ENCODE measurements around the gene SYK.
"Not testable (repeated sequence)": the region's sequence is repeated elsewhere in the genome, so short reads cannot be mapped to it uniquely, and the experiment has no call there.

SYK gene

DNA sequence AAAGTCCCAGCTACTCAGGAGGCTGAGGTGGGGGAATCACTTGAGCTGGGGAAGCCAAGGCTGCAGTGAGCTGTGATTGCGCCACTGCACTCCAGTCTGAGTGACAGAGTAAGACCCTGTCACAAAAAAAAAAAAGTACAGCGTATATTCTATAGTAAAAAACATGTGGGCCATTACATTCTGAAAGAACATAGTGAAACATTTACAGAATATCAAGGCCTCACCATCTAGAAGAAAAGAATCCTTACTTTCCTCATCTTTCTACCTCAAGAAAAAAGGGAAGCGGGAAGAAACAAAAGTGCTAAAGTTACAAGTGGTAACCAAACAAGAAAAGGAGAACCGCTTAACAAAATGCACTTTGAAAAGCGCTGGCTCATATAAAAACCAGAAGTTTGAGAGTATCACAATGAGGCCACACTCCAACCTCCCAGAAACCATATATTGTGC is 5.7 kb upstream of the SYK start:
- no peak for DNase-seq (ENCODE audit: low read depth)

DNA sequence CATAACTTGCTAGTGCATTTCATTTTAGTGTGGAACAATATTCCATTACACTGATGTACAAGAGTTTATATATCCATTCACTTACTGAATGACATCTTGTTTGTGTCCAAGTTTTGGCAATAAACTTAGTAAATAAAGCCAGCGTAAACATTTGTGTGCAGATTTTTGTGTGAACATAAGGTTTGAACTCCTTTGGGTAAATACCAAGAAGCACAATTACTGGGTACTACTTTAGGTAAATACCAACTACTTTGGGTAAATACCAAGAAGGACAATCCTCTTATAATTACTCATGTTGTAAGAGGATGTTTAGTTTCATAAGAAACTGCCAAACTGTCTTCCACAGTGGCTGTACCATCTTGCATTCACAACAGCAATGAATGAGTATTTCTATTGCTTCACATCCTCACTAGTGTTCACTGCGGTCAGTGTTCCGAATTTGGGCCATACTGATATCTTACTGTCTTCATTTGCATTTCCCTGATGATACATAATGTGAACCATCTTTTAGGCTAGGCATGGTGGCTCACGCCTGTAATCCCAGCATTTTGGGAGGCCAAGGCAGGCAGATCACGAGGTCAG is 2.3 kb upstream of the SYK start:
- no peak for DNase-seq (ENCODE audit: low read depth)

DNA sequence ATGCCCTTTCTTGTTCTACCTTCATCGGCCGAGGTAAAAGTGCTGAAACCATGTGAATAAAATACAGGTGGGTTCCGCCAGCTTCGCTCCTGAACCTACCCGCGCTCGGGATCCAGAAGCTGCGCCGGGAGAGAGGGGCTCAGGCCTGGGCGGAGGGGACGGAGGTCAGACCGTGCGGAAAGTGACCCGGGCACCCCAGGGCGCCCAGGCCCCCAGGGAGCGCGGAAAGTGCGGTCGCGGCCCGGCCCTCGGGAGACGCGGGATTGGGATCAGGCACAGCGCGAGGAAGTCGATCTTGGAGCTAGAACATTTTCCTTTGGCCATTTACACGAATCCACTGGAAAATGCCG is 329 bp downstream of the SYK start:
- no peak for DNase-seq (ENCODE audit: low read depth)

DNA sequence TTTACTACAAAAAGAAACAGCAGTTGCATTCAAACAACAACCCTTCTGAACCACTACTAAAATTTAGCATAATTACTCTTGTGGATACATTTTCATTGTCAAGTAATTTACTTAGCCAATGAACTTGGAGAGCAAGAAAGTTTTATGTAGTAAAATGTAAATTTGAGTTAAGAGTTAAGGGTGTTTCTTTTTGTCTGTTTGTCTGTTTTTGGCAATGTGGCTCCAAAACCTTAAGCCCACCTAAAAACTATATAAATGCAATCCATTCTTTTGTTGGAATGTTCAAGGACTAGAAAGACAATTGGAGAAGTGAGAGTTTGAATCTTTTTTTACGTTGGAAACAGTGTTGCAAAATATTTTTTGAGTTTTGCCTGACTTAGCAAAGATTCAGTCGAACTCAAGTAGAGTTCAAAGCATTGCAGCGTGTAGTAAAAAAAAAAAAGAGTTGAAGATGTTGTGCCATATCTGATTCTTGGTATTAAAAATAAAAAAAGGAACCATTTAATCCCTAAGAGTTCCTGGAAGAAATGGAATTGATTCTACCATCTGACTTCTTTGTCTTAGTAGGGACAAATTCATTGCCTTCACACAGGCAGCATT is 867 bp downstream of the SYK start:
- DNase-seq (ENCODE audit: low read depth): no peak

DNA sequence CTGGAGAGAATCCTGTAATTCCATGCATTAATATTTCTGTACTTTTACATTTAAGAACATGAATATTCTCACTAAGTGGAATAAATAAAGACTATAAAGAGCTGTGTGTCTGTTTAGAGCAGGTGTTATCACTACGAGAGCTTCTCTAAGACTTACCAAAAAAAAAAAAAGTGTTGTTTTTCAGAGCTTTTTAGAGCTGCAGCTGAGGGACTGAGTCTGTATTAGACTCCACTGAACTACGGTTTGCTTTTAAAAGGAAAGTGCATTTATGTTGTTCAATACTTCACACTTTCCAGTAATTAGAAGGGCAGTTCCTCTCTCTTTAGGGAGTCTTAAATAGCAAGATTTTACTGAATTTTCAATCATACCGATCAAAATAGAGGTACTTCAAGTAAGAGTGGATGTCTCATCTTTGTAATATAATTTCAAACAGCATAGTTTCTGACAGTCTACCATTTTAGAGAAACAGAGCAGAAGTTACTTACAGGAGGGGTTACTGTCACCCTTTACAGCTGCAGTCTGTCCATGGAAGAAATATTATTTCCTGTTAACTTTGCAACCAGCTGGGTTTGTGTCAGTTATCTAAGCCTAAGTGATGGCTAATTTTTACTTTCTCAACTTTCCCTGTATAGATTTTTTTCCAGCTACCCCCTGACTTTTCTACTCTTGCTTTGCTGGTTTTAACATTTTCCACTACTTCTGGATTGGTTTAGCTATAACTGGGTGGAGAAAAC is 2.4 kb downstream of the SYK start:
- DNase-seq (ENCODE audit: low read depth): no peak

DNA sequence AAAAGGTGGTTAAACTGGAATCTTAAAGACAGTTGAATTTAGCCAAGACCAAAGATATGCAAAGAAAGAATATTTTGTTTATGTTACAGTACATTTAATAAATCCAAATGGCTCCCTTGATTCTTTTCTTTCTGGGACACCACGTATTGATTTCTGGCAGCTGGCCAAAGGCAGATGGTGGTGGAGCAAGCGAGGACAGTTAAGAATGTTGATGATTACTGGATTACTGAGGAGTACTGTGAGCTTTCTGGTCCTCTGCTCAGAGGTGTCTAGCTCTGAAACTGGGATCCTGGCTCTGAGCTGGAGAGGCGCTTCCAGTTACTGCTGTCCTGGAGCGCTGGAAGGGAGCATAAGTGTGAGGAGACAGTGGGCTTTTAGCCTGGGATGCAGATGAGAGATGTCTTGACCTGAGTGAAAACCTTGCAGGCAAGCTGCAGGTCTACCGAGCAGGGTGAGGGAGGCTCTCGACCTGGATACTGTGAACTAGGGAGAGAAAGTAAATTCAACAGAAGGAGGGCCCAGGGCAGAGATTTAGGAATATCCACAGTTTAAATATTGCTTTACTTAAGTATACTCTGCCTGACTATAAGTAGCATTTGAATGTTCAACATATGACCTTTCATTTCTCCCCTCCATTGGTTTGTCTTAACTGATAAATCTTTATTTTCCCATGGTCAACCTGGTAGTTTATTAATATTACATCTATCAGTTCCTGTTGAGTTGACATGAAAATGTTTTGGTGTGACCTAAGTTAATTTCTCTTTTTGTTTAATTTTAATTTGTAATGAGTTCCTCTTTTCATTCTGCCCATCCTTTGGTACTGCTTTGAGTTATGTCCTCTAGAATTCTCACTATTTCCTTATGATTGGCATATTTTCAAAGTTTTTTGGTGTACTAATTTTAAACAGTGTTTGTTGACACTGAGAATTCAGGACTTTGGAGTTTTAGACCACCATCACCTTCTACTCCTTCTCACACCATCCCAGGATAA is 3.7 kb downstream of the SYK start:
- DNase-seq (ENCODE audit: low read depth): no peak

DNA sequence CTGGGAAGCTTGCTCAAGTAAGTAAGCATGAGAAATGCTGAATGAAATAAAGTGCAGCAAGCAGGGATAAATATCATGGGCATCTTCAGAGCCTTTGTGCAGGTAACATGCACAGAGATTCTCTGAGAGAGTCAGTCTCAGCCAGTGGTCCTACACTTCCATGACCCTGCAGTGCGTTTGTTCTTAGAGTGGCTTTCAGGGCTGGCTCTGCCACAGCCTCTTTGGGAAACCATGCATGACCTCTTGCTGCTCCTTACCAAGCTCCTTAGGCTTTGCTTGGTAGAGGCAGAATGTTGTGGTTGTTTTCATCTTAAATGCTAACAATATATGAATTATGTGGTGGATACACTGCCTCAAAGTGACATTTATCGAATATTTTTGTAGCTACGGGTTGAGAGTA is 5.4 kb downstream of the SYK start:
- no peak for DNase-seq (ENCODE audit: low read depth)

DNA sequence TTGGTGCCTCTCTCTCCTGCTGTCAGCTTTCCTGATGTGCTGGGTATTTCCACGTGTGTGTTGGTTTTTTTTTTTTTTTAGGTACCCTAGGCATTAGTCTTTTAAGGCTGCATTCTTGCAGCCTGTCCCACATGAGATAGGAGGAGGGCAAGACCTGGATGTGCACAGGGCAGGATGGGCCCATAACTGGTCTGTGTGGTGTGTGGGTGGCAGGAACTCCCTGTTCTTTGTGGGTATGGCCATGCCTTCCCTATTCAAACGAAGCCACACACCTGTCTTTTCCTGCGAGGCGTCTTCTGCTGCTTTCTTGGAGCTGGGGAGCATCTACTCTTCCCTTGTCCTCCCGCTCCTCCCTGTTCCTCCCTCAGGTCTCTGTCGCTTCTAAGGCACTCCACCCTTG is 6.8 kb downstream of the SYK start:
- no peak for DNase-seq (ENCODE audit: low read depth)

DNA sequence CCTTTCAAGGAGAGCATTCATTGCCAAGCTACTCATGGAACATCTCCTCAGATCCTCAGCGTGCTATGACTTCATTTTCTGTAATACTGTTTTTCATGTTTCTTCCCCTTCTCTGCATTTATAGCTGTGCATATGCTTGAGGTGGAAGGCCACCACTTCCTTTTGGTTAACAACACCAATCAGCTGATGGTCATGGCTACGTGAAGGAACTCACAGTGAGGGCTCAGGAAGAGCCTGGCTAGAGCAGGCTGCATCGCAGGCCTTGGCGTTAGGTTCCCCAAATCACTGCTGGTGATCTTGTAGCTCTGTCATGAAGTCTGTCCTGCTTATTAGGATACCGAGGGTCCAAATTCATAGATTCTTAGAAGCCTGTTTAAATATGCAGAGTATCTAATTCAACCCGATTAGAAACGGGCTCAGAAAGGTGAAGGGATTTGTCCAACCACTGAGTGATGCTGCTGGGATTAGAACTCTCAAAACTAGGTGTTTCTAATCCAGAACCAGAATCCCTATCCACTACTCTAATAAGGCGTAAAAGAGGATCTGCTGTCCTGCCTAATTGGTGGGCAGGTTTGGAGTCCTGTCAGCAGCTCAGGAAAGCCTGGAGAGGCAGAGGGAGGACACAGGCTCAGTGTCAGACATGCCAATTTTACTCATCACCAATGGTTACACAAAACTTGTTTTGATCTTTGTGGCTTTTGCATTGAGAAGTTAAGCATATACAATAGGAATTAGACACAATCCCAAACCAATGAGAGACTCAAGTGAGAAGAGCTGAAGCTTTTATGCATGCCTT is 7.5 kb downstream of the SYK start:
- DNase-seq (ENCODE audit: low read depth): no peak

DNA sequence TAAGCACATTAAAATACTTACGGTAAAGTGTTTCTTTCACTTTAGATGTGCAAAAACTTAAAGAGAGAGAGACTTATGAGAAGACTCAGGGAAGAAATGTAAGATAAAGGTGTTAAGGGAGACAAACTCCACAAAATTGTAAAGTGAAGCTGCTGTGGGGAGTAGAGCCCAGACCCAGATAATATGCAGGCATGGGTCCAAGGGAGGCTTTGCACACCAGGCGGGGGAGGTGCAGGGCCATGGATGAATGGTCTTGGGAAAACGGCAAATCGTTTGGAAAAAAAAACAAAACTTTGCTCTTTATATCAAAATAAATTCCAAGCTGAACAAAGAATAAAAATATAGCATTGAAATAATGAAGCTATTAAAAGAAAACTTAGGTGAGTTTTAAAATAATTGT is 9.1 kb downstream of the SYK start:
- no peak for DNase-seq (ENCODE audit: low read depth)

DNA sequence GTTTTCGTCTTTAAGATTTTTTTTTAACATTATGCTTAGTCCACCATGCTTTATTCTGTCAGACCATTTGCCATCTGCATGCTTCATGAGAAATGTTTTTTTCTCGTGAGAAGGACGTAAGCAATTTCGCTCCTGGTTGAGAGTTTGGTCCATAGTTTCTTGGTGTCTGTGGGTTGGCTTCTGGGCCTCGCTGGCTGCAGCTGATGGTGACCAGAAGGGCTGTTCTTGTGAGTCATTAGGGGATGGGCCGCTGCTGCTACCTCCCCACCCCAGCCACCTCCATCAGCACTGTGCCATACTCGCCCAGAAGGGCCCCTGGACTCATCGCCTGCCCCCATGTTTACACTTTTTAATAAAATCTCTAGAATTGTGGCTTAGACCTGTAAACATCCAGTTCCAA is 11.4 kb downstream of the SYK start:
- no peak for DNase-seq (ENCODE audit: low read depth)

DNA sequence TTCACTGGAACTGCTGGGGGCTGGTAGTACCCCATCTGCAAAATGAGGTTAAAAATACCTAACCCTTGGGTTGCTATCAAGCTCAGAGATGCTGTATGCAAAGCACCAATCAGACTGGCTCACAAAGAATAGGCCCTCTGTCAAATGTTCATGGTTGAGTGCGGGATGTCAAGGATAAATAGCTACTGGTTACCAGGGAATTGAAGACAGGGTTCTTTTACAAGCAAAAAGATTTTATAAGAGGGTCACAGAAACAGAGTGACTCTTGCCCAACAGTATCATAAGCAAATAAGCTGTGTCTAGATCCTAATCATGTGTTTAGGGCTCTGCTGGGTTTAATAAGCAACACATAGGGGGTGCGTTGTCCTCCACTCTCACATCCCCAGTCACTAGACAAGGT is 11.9 kb downstream of the SYK start:
- no peak for DNase-seq (ENCODE audit: low read depth)

DNA sequence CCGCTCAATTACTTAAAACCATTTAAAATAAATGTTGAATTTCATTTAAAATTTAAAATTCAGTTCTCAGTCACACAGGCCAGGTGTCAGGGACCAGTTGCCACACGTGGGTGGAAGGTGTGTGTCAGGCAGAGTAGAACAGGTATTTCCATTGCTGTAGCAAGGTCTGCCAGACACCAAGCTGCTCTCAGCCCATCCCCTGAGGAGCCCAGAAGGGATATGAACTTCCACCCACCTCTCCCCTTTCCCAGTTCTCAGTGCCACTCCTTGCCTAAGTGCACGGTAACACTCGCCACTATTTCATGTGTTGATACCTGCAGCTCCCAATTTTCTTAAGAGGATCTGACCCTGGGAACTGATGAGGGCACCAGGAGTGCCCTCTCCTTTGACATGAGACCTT is 12.7 kb downstream of the SYK start:
- DNase-seq (ENCODE audit: low read depth): no peak

DNA sequence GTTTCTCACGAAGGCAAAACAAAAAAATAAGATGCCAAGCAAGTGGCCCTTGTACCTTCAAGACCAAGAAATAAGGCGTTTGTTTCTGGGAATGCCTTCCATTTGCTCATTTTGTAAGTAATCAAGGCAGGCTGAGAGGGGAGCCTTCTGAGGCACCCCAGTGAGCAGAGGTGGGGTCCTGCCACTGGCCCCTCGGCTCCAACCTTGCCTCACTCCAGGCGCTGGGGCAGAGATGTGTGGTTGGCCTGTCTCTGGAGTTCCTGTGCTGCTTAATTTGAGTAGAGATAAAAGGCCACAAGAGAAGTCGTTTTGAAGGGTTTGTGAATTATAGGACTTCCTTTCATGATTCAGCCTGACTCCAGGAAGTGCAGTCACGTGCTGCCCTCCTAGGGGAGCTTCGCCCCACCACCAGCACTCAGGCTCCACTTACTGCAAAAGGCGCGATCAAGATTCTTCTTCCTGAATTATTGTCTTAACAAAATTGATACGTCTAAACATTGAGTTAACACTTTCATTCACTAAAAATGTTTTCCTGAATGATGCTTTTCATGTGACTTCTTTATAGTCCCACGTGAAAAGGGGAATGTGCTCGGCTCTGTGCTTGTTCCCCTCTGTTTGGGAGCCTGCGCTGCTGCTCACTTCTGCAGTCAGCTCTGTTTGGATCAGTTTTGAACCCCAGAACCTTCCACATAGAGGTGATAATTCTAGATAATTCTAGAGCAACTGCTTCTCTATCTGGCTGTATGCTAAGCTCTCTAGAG is 13.7 kb downstream of the SYK start:
- DNase-seq (ENCODE audit: low read depth): no peak

DNA sequence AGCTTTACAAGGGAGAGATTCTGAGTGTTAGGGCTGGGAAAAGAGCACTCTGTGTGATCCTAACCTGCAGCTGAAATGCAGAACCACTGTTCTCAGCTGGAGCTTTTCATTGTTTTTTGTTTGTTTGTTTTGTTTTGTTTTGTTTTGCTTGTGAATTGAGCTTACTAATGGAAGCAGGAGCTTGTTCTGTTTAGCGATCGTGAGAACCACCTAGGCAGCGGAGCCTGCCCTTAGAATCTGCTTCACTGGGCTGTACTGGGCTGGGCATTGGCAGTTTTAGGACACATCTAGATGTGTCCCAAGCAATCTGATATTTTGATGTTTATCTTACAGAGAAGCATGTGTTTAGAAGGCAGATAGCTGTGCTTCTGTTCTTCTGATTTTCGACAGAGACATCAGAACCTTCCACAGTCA is 14.3 kb downstream of the SYK start:
- no peak for DNase-seq (ENCODE audit: low read depth)

DNA sequence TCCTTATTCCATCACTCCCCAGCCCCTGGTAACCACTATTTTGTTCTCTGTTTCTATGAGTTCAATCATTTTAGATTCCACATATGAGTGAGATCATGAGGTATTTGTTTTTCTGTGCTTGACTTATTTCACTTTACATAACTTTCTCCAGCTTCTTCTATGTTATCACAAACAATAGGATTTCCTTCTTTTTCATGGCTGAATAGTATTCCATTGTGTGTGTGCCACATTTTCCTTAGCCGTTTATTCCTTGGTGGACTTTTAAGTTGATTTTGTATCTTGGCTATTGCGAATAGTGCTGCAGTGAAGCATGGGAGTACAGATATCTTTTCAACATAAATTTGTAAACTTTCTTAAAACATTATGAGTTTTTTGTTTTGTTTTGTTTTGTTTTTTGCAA is 15.1 kb downstream of the SYK start:
- no peak for DNase-seq (ENCODE audit: low read depth)

DNA sequence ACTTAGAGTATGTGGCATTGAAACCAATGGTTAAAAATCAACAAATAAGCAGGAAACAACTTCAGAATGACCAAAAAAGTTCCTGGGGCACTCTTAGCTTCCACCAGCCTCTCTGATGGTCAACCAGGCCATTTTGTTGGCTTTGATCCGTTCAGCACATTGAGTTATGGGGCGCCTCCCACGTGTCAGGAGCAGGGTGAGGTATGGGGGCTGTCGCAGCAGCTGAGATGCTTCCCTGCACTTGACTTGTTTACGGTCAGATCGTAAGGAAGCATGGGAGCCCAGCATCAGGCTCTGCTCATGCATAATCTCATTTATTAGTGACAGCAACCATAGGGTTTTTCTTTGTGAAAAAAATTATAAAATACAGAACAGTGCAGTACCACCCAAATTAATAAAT is 16.7 kb downstream of the SYK start:
- no peak for DNase-seq (ENCODE audit: low read depth)

DNA sequence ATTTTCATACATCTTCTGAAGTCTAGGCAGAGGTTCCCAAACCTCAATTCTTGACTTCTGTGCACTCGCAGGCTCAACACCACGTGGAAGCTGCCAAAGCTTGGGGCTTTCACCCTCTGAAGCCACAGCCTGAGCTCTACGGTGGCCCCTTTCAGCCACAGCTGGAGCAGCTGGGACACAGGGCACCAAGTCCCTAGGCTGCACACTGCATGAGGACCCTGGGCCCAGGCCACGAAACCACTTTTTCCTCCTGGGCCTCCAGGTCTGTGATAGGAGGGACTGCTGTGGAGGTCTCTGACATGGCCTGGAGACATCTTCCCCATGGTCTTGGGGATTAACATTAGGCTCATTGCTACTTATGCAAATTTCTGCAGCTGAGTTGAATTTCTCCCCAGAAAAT is 18.8 kb downstream of the SYK start:
- DNase-seq (ENCODE audit: low read depth): not testable (repeated sequence)

DNA sequence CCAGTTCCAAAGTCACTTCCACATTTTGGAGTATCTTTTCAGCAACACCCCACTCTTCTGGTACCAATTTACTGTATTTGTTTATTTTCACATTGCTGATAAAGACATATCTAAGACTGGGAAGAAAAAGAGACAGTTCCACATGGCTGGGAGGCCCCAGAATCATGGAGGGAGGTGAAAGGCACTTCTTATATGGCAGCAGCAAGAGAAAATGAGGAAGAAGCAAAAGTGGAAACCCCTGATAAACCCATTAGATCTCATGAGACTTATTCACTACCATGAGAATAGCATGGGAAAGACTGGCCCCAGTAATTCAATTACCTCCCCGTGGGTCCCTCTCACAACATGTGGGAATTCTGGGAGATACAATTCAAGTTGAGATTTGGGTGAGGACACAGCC is 19.6 kb downstream of the SYK start:
- DNase-seq (ENCODE audit: low read depth): not testable (repeated sequence)

DNA sequence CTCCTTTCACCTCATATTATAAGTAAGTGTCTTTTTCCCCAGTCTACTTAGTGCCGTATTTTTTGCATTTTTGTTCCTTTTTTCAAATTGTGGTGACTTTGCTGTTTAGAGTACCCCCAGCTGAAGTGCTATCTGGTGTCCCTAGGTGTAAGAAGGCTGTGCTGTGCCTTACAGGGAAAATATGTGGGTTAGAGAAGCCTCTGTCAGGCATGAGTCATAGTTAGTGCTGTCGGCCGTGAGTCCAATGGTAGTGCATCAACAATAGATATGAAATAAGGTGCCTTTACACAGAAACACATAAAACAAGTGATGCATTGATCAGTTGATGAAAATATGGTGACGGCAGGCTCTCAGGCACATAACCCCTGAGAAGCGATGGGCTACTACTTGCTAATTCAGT is 20.1 kb downstream of the SYK start:
- no peak for DNase-seq (ENCODE audit: low read depth)

DNA sequence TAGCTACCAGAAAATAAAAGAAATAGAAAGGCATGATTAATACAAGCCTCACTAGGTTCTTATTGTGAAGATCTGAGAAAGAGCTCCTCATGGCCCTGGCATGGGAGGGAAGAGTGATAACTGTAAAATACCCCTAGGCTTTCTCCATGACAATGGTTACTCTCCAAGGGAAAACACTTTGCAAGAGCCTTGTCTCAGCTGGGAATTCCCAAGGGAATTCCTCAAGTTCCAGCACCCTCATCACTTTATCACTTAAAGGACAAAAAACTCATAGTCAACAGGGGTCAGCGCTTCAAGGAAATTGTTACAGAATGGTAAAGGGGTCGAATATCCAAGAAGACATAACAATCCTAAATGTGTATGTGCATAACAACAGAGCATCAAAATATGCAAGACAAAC is 21.2 kb downstream of the SYK start:
- DNase-seq (ENCODE audit: low read depth): no peak

Data from stimulated activated CD8-positive, alpha-beta memory T cell treated with anti-CD3 and anti-CD28 coated beads, Interleukin-12 subunit alpha, Interleukin-12 subunit beta, amount 100 ng/mL, for 4 hours (primary cell).